Panc1 (cell line): Measurements from ENCODE around the gene NBDY.
A peak's percentile ranks its signal among the peaks of the same experiment; 100 is the strongest.

Source experiments
- POLR2AphosphoS5 ChIP-seq: IDR thresholded peaks from 2 replicates; pipeline ENCODE4 v1.6.1; 2012; ENCODE audit warnings: mild to moderate bottlenecking, low read depth, low read length, moderate library complexity
- REST ChIP-seq, 2 experiments: IDR thresholded peaks; 2 replicates each; pipeline ENCODE4 v1.6.1; 2011 to 2012; ENCODE audit warnings: low read depth in 2 of 2, control low read depth in 1 of 2, low read length in 1 of 2, mild to moderate bottlenecking in 1 of 2, moderate library complexity in 1 of 2; ENCODE audit not compliant: insufficient read depth in 1 of 2
- SIN3A ChIP-seq: IDR thresholded peaks from 2 replicates; pipeline ENCODE4 v1.6.1; 2012; ENCODE audit warnings: low read depth, mild to moderate bottlenecking, low read length, moderate library complexity, borderline replicate concordance; ENCODE audit not compliant: insufficient read depth
- TCF7L2 ChIP-seq: IDR thresholded peaks from 2 replicates; pipeline ENCODE4 v1.6.1; 2011; ENCODE audit warnings: mild to moderate bottlenecking, low read depth, low read length, inconsistent platforms
- TF ChIP-seq, protein P1 (sequence below): fragments of 450-650 bp; IDR thresholded peaks from 2 replicates; pipeline ENCODE4 v1.5.1; 2017; ENCODE audit warnings: mild to moderate bottlenecking

GRCh38 chrX:56729152-56729850 lies at the start of gene NBDY:
- TF ChIP-seq, protein P1, sequence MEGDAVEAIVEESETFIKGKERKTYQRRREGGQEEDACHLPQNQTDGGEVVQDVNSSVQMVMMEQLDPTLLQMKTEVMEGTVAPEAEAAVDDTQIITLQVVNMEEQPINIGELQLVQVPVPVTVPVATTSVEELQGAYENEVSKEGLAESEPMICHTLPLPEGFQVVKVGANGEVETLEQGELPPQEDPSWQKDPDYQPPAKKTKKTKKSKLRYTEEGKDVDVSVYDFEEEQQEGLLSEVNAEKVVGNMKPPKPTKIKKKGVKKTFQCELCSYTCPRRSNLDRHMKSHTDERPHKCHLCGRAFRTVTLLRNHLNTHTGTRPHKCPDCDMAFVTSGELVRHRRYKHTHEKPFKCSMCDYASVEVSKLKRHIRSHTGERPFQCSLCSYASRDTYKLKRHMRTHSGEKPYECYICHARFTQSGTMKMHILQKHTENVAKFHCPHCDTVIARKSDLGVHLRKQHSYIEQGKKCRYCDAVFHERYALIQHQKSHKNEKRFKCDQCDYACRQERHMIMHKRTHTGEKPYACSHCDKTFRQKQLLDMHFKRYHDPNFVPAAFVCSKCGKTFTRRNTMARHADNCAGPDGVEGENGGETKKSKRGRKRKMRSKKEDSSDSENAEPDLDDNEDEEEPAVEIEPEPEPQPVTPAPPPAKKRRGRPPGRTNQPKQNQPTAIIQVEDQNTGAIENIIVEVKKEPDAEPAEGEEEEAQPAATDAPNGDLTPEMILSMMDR: no peak
- no peak for TF ChIP-seq TCF7L2
- TF ChIP-seq REST (IDR thresholded peaks at IDR 0.05; ENCODE audit: insufficient read depth in 1 of 2, low read depth in 2 of 2, low read length in 1 of 2): no peak
- TF ChIP-seq POLR2AphosphoS5: peak; percentile 35; the same call in 1 of the 2 replicates
- no peak for TF ChIP-seq SIN3A
